Right forelimb (tissue), 1 donor: ENCODE measurements around the gene IGFBP6.
A peak's percentile ranks its signal among the peaks of the same experiment; 100 is the strongest.

ENCODE experiments used
- DNase-seq: peaks from one replicate; pipeline ENCODE4 v3.0.0-alpha.2; 2018

Gene IGFBP6

DNA sequence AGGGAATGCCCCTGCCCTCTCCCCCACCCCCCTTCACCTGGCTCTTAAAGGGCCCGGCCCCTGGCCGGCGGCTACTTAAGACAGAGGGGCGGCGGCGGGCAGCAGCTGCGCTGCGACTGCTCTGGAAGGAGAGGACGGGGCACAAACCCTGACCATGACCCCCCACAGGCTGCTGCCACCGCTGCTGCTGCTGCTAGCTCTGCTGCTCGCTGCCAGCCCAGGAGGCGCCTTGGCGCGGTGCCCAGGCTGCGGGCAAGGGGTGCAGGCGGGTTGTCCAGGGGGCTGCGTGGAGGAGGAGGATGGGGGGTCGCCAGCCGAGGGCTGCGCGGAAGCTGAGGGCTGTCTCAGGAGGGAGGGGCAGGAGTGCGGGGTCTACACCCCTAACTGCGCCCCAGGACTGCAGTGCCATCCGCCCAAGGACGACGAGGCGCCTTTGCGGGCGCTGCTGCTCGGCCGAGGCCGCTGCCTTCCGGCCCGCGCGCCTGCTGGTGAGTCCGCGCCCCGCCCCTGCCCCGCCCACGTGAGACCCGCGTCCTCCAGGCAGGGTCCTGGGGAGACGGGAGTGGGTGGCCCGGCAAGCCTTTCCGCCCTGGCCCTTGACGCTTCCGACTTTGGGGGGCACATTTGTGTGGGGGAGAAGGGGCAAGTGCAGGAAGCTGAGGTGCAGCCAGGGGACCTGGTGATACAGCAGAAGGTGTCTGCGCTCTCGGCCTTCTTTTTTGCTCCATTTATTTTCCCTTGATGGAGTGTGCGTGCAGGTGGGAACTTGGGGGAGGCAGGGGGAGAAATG, at the start of gene IGFBP6:
IGFBP6 (plus strand) TSS at position 104 of the 790 bp plus-strand sequence; CDS start at position 155, 51 bp downstream.
- DNase-seq, result peak; percentile 77

DNA sequence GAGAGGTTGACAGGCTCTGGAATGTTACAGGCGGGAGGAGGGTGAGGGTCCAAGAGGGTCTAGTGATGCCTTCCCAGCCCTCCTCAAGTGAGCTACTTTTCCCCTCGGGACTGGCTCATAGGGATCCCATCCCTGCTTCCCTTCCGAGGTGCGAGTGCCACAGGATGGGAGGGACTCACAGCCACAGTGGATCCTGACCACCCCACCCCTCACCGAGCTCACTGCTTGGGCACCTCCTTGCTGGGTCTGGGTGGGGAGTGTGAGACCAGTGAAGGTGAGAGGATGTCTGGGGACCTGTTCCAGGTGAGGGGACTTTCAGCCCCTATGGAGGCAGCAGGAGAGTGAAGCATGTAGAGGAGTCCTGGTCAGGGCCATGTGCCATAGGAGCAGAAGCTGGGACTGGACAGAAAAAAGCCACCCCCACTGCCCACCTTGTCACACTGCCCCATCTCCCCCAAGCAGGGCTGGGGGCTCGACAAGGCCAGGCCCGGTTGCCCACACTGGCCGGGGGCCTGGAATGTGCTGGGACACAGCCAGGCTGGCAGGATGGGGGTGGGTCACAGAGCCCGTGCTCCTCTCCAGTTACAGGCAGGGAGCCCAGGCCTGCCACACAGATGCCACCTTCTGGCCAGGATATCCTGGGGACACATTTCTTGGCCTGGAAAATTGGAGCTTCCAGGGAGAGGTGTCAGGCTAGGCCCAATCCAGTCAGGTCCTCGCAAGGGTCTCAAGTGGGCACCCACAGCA, 49.3 kb upstream of the IGFBP6 start:
- DNase-seq, result peak; percentile 83

GRCh38 chr12:53048780-53049401, 48.6 kb upstream of the IGFBP6 start:
- peak; percentile 87 for DNase-seq

DNA sequence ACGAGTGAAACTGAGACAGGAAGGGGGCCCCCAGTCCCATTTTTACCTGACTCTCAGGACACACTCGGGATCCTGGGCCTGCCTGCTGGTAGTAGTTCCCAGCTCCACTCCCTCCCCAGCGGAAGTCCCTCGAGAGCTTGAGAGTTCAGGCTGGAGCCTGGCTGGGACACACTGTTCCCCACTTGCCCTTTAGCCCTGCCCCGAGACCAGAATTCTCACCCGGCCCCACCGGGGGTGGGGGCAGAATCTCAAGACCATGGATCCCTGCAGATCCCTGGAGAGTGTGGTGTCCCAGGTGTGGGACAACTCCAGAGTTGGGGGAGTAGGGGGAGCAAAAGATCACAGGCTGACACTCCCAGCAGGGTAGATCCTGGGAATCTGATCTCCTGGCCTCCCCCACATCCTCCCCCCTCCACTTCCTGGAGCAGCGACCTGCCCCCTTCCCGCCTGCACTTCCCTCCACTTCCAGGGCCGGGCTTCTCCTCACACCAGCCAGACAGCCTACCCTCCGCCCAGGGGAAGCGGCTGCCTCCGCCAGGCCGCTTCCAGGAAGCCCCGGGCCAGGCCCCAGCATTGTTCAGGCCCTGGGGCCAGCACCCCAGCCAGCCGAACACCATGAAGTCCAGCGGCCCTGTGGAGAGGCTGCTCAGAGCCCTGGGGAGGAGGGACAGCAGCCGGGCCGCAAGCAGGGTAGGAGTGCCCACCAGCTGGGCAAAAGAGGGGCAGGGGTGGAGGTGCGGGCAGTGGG, 47.7 kb upstream of the IGFBP6 start, which contains the start of gene TNS2:
TNS2 (plus strand) TSS at position 495 of the 748 bp plus-strand sequence; CDS start at position 616, 121 bp downstream.
- peak; percentile 84 for DNase-seq

GRCh38 chr12:53050426-53051057, 46.9 kb upstream of the IGFBP6 start:
- no peak for DNase-seq

DNA sequence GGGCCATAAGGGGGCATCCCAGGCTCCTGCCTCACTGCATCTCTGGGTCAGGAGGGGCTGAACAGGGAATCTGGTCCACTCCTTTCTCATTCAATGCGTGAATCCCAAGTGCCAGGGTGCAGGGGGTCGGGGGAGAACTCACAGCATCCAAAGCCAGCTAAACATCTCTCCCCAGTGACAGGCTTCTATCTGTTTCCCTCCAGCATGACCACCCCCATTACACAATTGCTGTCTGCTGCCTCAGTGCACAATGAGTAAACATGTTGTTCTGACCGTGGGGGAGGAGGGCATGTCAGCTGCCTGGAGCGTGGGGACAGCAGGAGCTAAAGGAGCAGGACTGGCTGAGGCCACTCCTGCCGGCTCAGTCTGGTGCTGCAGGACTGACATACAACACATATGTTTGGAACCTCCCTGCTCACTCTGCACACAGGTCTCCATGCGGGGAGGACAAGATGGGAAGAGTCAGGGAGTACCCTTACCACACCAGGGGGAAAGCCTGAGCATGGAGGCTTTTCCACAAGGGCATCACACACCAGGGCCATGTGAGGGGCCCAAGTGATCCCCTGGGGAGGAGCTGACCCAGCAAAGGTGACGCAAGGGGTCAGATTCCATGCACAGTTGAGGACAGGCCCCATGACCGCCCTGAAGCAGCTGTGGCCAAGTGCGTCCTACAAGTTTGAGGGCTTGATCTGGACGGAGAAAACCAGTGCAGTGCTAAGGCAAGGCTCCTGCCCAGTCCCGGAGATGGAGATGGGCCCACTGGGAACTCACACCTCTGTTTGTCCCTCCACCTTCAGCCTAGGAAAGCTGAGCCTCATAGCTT, 46.2 kb upstream of the IGFBP6 start:
- no peak for DNase-seq

GRCh38 chr12:53051881-53052412, 45.5 kb upstream of the IGFBP6 start:
- no peak for DNase-seq

- peak; percentile 90 for DNase-seq
These were observed 44.8 kb upstream of the IGFBP6 start for GRCh38 chr12:53052419-53053217.

DNA sequence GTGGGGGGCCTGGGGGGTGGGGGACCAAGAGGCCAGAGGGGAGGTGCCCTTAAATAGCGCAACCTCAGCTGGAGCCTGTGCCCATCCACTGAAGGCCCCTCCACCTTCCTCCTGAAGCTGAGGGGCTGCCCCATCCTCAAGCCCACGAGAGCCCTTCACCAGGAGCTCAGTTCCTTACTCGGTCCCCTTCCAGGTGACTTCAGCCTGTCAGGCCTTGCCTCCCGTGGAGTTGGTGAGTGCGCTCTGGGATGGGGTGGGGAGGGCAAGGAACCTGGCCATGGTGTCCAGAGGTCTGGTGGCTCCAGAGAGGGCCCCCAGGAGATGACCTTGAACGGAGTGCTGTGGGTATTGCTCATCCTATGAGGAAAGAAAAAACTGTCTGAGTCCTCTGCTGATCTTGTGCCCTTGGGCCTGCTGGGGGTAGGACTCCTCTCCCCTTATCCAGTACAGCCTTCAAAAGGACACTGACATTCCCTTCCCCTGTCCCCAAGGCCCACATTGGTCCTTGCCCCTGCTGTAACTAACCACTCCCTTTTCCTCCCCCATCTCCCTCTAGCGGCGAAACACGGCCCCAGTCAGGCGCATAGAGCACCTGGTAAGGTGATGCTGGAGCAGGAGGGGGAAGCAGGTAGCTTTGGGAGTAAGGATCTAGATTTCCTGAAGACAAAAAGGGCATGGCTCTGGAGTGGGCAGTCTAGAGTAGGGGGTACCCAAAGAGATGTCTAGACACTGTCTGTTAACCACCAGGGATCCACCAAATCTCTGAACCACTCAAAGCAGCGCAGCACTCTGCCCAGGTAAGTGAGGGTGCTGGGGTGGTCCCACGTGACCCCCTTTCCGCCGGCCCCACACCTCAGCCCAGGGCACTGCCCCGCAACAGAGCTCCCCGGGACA, 44.0 kb upstream of the IGFBP6 start:
- peak; percentile 63 for DNase-seq

GRCh38 chr12:53054112-53054878, 43.2 kb upstream of the IGFBP6 start:
- DNase-seq, result peak; percentile 96

- DNase-seq, result no peak
These were observed 41.8 kb upstream of the IGFBP6 start for GRCh38 chr12:53055471-53056266.

DNA sequence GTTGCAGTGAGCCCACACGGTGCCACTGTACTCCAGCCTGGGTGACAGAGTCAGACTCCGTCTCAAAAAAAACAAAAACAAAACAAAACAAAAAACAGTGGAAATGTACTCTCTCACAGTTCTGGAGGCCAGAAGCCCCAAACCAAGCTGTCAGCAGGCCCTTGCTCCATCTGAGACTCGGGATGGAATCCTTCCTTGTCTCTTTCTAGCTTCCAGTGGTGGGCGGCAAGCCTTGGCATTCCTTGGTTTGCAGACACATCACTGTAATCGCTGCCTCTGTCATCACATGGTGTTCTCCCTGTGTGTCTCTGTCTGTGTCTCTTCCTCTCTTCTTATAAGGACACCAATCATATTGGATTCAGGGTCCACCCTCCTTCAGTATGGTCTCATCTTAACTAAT, 41.2 kb upstream of the IGFBP6 start:
- no peak for DNase-seq

GRCh38 chr12:53056901-53057300, 40.6 kb upstream of the IGFBP6 start:
- DNase-seq, result no peak

- peak; percentile 52 for DNase-seq
These were observed 39.5 kb upstream of the IGFBP6 start for GRCh38 chr12:53057816-53058500.

GRCh38 chr12:53058674-53059433, 38.6 kb upstream of the IGFBP6 start:
- peak; percentile 49 for DNase-seq
